ENCODE measurements around the gene CLDN20. TPM values are rescaled to one million over a fixed set of nuclear protein-coding genes. Genes with fewer than 3 reads are reported as not detected.

CLDN20 gene
- total and polyA plus RNA-seq, 8 donors = 0.07 TPM; not detected in 7

GRCh38 chr6:155219858-155220301 is 43.9 kb upstream of the CLDN20 start:
- intact Hi-C loops (cut with DNase I) = no loop called here
- whole genome bisulfite sequencing, 2 donors = 85 to 91% methylated on average over 5 of the region's 5 CpGs
- Histone ChIP-seq H3K36me3 (no peaks in the 10 kb centered on the region), H3K9me3 (no peaks in the 10 kb centered on the region), H3K27me3 (no peaks in the 10 kb centered on the region), H3K4me1 (no peaks in the 10 kb centered on the region), H3K4me3 (no peak overlapping the region), H3K27ac (no peak overlapping the region)
- no peak for TF ChIP-seq CTCF (IDR thresholded peaks at IDR 0.05)
- ATAC-seq = no peak
- DNase-seq = no peak
- no peak for FAIRE-seq

- H3K4me3 ChIP-seq = no peak overlapping the region
- H3K27me3 ChIP-seq = no peaks in the 10 kb centered on the region
- H3K9me3 ChIP-seq = no peaks in the 10 kb centered on the region
- ATAC-seq = no peak
- DNase-seq = no peak
- H3K4me1 ChIP-seq = no peaks in the 10 kb centered on the region
- H3K27ac ChIP-seq = no peak overlapping the region
- H3K36me3 ChIP-seq = no peaks in the 10 kb centered on the region
- WGBS, 2 donors = 77 to 82% methylated on average over 4 of the region's 4 CpGs
- FAIRE-seq = no peak
- no peak for TF ChIP-seq CTCF (IDR thresholded peaks at IDR 0.05)
- intact Hi-C loops (cut with DNase I) = no loop called here
Measured at GRCh38 chr6:155221086-155221485, 42.7 kb upstream of the CLDN20 start.

GRCh38 chr6:155222506-155222905 is 41.3 kb upstream of the CLDN20 start:
- intact Hi-C loops (cut with DNase I) = no loop called here
- FAIRE-seq = no peak
- Histone ChIP-seq H3K9me3 (no peaks in the 10 kb centered on the region), H3K27ac (no peak overlapping the region), H3K4me3 (no peak overlapping the region), H3K36me3 (no peaks in the 10 kb centered on the region), H3K27me3 (no peaks in the 10 kb centered on the region), H3K4me1 (no peaks in the 10 kb centered on the region)
- ATAC-seq = no peak
- WGBS, 2 donors = 79 to 89% methylated on average over 4 of the region's 4 CpGs
- no peak for DNase-seq
- no peak for TF ChIP-seq CTCF (IDR thresholded peaks at IDR 0.05)

- Histone ChIP-seq H3K27ac (no peak overlapping the region), H3K4me1 (no peaks in the 10 kb centered on the region), H3K27me3 (no peaks in the 10 kb centered on the region), H3K36me3 (no peaks in the 10 kb centered on the region), H3K9me3 (no peaks in the 10 kb centered on the region), H3K4me3 (no peak overlapping the region)
- intact Hi-C loops (cut with DNase I) = no loop called here
- no peak for FAIRE-seq
- WGBS, 2 donors = 59 to 69% methylated on average over 12 of the region's 12 CpGs
- ATAC-seq = peak in 1 of 4 donors; percentile 27
- TF ChIP-seq CTCF (IDR thresholded peaks at IDR 0.05) = no peak
- DNase-seq = no peak
Measured at GRCh38 chr6:155223646-155224451, 40.0 kb upstream of the CLDN20 start.

- no peak overlapping the region for H3K27ac ChIP-seq
- H3K4me3 ChIP-seq = no peak overlapping the region
- ATAC-seq = no peak
- H3K27me3 ChIP-seq = no peaks in the 10 kb centered on the region
- no peaks in the 10 kb centered on the region for H3K4me1 ChIP-seq
- H3K9me3 ChIP-seq = no peaks in the 10 kb centered on the region
- 79 to 88% methylated on average over 7 of the region's 7 CpGs for WGBS, 2 donors
- intact Hi-C loops (cut with DNase I) = no loop called here
- H3K36me3 ChIP-seq = no peaks in the 10 kb centered on the region
- no peak for DNase-seq
- TF ChIP-seq CTCF (IDR thresholded peaks at IDR 0.05) = no peak
- no peak for FAIRE-seq
Measured at GRCh38 chr6:155224618-155225017, 39.2 kb upstream of the CLDN20 start.
